ENCODE results near the gene SLC6A12.

DNA sequence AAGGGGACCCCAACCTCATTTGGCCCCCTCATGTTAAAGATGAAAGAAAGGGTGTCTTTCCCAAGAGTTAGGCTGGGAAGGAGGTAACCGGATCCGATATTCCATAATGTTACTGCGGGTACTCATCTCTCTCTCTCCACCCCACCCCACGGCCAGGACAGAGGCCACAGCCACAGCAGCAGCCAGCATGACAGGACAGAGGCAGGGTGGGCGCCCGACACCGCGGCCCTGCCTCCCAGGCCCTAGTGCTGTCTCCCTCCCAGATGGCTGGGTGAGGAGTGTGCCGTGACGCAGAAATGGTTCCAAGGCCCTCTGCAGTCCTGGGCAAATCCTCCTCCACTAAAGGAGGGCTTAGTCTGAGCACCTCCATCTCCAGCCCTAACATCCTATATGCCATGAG lies 6.2 kb downstream of the SLC6A12 start:
- TF ChIP-seq, protein P1, sequence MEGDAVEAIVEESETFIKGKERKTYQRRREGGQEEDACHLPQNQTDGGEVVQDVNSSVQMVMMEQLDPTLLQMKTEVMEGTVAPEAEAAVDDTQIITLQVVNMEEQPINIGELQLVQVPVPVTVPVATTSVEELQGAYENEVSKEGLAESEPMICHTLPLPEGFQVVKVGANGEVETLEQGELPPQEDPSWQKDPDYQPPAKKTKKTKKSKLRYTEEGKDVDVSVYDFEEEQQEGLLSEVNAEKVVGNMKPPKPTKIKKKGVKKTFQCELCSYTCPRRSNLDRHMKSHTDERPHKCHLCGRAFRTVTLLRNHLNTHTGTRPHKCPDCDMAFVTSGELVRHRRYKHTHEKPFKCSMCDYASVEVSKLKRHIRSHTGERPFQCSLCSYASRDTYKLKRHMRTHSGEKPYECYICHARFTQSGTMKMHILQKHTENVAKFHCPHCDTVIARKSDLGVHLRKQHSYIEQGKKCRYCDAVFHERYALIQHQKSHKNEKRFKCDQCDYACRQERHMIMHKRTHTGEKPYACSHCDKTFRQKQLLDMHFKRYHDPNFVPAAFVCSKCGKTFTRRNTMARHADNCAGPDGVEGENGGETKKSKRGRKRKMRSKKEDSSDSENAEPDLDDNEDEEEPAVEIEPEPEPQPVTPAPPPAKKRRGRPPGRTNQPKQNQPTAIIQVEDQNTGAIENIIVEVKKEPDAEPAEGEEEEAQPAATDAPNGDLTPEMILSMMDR (IDR thresholded peaks at IDR 0.05): no peak
- TF ChIP-seq POLR2A (IDR thresholded peaks at IDR 0.05): no peak

All from body of pancreas (tissue), 4 donors.